Peyer's patch (tissue), 4 donors: ENCODE measurements around the gene CDK19.

Experiments used
- CTCF ChIP-seq, 6 experiments: fragments of 450-650 bp in 4 of 6; fragments of 200-600 bp in 2 of 6; sonication (generic) in 1 of 6; IDR thresholded peaks; one replicate each; pipeline ENCODE4 v1.5.1; 2017 to 2019; ENCODE audit warnings: antibody characterized with exemption in 6 of 6, mild to moderate bottlenecking in 3 of 6, moderate library complexity in 1 of 6
- POLR2A ChIP-seq, 2 donors: fragments of 450-650 bp; IDR thresholded peaks; one replicate each; pipeline ENCODE4 v1.5.1; 2017; ENCODE audit warnings: antibody characterized with exemption in 2 of 2, mild to moderate bottlenecking in 2 of 2, moderate library complexity in 2 of 2

- TF ChIP-seq CTCF (IDR thresholded peaks at IDR 0.05) (no peak), POLR2A (IDR thresholded peaks at IDR 0.05) (no peak)
Observed at GRCh38 chr6:110593637-110594036, 221.6 kb downstream of the CDK19 start.
